HepG2 (cell line): Measurements from ENCODE around the gene SLC19A1. TPM values are rescaled to one million over a fixed set of nuclear protein-coding genes. Genes with fewer than 3 reads are reported as not detected.

Experiments used
- AGO2 ChIP-seq: fragments of 200-400 bp; formaldehyde crosslinking; optimal IDR thresholded peaks from 2 replicates; pipeline ENCODE3; 2017; ENCODE audit warnings: mild to moderate bottlenecking, low read depth, low read length, moderate library complexity
- E2F5 ChIP-seq: sonication (generic); formaldehyde crosslinking; conservative IDR thresholded peaks from 2 replicates; pipeline ENCODE4 v1.4.0; 2020; ENCODE audit warnings: missing genetic modification reagents
- HNF4G ChIP-seq, 2 experiments: sonication (generic) in 1 of 2; formaldehyde crosslinking in 1 of 2; IDR thresholded peaks; 2 replicates each; pipeline versions ENCODE4 v1.4.0 to v1.6.1; 2011 to 2020; ENCODE audit warnings: borderline replicate concordance in 2 of 2, low read depth in 2 of 2, mild to moderate bottlenecking in 2 of 2, low read length in 1 of 2, missing genetic modification reagents in 1 of 2, moderate library complexity in 1 of 2
- HOXA9 ChIP-seq: sonication (generic); formaldehyde crosslinking; IDR thresholded peaks from 2 replicates; pipeline ENCODE4 v1.8.1; 2022; ENCODE audit warnings: missing genetic modification reagents, mild to moderate bottlenecking, moderate library complexity, borderline replicate concordance
- KAT7 ChIP-seq: IDR thresholded peaks from 2 replicates; pipeline ENCODE4 v1.6.1; 2018; ENCODE audit warnings: borderline replicate concordance, missing compliant biosample characterization
- NCOA1 ChIP-seq: sonication (generic); formaldehyde crosslinking; IDR thresholded peaks from 2 replicates; pipeline ENCODE4 v1.9.0; 2021; ENCODE audit warnings: missing genetic modification reagents
- NFE2L1 ChIP-seq: sonication (generic); formaldehyde crosslinking; IDR thresholded peaks from 2 replicates; pipeline ENCODE4 v1.4.0; 2020; ENCODE audit warnings: missing genetic modification reagents, mild to moderate bottlenecking, borderline replicate concordance
- NR0B2 ChIP-seq: sonication (generic); formaldehyde crosslinking; IDR thresholded peaks from 2 replicates; pipeline ENCODE4 v1.4.0; 2020; ENCODE audit warnings: mild to moderate bottlenecking, missing genetic modification reagents
- RFX3 ChIP-seq: IDR thresholded peaks from 2 replicates; pipeline ENCODE4 v1.6.1; 2016; ENCODE audit warnings: missing biosample characterization, missing genetic modification reagents
- ZNF33A ChIP-seq: sonication (generic); formaldehyde crosslinking; IDR thresholded peaks from 2 replicates; pipeline ENCODE4 v1.5.1; 2020; ENCODE audit warnings: missing genetic modification reagents, mild to moderate bottlenecking, moderate library complexity, borderline replicate concordance
- ZNF432 ChIP-seq: sonication (generic); formaldehyde crosslinking; IDR thresholded peaks from 2 replicates; pipeline ENCODE4 v1.5.0; 2020; ENCODE audit warnings: missing genetic modification reagents, mild to moderate bottlenecking, borderline replicate concordance
- ZNF460 ChIP-seq: sonication (generic); formaldehyde crosslinking; IDR thresholded peaks from 2 replicates; pipeline ENCODE4 v1.5.1; 2020; ENCODE audit warnings: missing genetic modification reagents, mild to moderate bottlenecking, borderline replicate concordance
- ZNF558 ChIP-seq: sonication (generic); formaldehyde crosslinking; IDR thresholded peaks from 2 replicates; pipeline ENCODE4 v1.9.0; 2022; ENCODE audit warnings: mild to moderate bottlenecking, missing genetic modification reagents, borderline replicate concordance
- ZNF570 ChIP-seq: sonication (generic); formaldehyde crosslinking; IDR thresholded peaks from 2 replicates; pipeline ENCODE4 v1.4.0; 2020; ENCODE audit warnings: mild to moderate bottlenecking, missing genetic modification reagents, borderline replicate concordance
- ZNF574 ChIP-seq: sonication (generic); formaldehyde crosslinking; IDR thresholded peaks from 2 replicates; pipeline ENCODE4 v1.4.0; 2020; ENCODE audit warnings: missing genetic modification reagents
- ZNF607 ChIP-seq: sonication (generic); formaldehyde crosslinking; IDR thresholded peaks from 2 replicates; pipeline ENCODE4 v1.5.1; 2020; ENCODE audit warnings: missing genetic modification reagents, mild to moderate bottlenecking, borderline replicate concordance
- ZNF672 ChIP-seq: sonication (generic); formaldehyde crosslinking; IDR thresholded peaks from 2 replicates; pipeline ENCODE4 v1.8.1; 2022; ENCODE audit warnings: missing genetic modification reagents
- polyA plus RNA-seq, 8 experiments: library from polyadenylated mRNA; depleted of rRNA in 3 of 8; stranded (reverse) in 7 of 8; unstranded in 1 of 8; fragments of >200 nt; fragmentation: Illumina TruSeq in 4 of 8; extraction: Trizol in 4 of 8; gene quantifications; 2 replicates each; pipeline versions ENCODE4 v1.2.1 to v1.2.3, GENCODE V29; 2011 to 2016; ENCODE audit warnings: low read depth in 4 of 8, missing spikeins in 1 of 8, mixed read lengths in 1 of 8; ENCODE audit not compliant: insufficient read depth in 1 of 8
- total RNA-seq, 5 experiments: library from RNA; depleted of rRNA; stranded (reverse); fragments of >200 nt; fragmentation: Illumina TruSeq; extraction: Trizol; gene quantifications; 2 replicates each; pipeline ENCODE4 v1.2.3, GENCODE V29; 2016; ENCODE audit warnings: low read depth in 1 of 5
- TF ChIP-seq, protein P1 (sequence below): sonication (generic); formaldehyde crosslinking; conservative IDR thresholded peaks from 2 replicates; pipeline ENCODE4 v1.4.0; 2020; ENCODE audit warnings: missing genetic modification reagents
- TF ChIP-seq, protein P2 (sequence below): sonication (generic); formaldehyde crosslinking; IDR thresholded peaks from 2 replicates; pipeline ENCODE4 v1.9.0; 2021; ENCODE audit warnings: missing genetic modification reagents, borderline replicate concordance

The SLC19A1 gene
- total and polyA plus RNA-seq, 2 of the 13 experiments (the other 11 are each of a cell fraction or from before 2014, with no cell fraction given) = 21.8 to 23.0 TPM

DNA sequence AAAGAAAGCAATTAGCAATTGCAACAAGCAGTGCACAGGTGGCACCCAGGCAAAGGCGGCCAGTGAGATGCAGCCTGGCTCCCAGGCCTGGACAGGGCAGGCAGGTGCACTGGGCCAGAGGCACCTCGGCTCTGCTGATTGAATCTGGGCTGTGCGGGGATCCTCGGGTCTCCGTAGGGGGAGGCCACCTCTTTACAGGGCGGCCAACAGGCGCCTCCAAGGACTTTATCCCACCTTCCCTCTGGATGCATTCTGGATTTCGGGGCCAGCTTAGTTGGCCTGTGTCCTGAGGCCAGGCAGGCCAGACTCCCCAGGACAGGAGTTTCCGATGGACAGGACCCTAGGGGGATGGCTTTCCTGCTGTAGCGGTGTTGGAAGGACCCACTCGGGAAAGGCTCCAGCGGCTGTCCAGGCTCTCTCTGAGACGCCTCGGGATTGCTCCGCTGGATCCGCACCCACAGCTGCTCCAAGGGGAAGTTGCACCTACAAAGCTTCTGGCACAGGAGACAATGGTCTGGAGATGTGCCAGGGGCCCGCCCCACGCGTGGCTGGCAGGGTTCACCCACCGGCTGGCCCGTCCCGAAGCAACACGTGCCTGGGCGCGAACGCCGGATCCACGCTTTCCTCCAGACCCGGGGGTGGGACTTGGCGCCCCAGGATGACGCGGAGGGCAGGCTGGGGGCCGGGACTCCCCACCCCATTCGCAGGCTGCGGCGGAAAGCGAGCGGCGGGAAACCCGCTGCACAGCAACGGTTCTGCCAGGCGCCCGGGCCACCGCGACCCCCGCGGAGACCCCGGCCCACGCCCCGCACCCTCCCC lies 810 bp downstream of the SLC19A1 start (continued):
- TF ChIP-seq, protein P1, sequence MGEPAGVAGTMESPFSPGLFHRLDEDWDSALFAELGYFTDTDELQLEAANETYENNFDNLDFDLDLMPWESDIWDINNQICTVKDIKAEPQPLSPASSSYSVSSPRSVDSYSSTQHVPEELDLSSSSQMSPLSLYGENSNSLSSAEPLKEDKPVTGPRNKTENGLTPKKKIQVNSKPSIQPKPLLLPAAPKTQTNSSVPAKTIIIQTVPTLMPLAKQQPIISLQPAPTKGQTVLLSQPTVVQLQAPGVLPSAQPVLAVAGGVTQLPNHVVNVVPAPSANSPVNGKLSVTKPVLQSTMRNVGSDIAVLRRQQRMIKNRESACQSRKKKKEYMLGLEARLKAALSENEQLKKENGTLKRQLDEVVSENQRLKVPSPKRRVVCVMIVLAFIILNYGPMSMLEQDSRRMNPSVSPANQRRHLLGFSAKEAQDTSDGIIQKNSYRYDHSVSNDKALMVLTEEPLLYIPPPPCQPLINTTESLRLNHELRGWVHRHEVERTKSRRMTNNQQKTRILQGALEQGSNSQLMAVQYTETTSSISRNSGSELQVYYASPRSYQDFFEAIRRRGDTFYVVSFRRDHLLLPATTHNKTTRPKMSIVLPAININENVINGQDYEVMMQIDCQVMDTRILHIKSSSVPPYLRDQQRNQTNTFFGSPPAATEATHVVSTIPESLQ (CRISPR knock-in tag) = no peak
- TF ChIP-seq KAT7 (CRISPR knock-in tag) = 0 out of 2 replicates have a peak, but pooled peaks have one; percentile 55
- TF ChIP-seq AGO2 = peak; percentile 25
- no peak for TF ChIP-seq NCOA1 (CRISPR knock-in tag)
- TF ChIP-seq ZNF672 (CRISPR knock-in tag) = no peak
- peak; percentile 27 for TF ChIP-seq ZNF574 (CRISPR knock-in tag)
- no peak for TF ChIP-seq ZNF33A (CRISPR knock-in tag)
- no peak for TF ChIP-seq NFE2L1 (CRISPR knock-in tag)
- peak; percentile 85; the same call in 1 of the 2 replicates for TF ChIP-seq NR0B2 (CRISPR knock-in tag)
- no peak for TF ChIP-seq ZNF570
- TF ChIP-seq HOXA9 (CRISPR knock-in tag) = no peak
- TF ChIP-seq ZNF607 (CRISPR knock-in tag) = no peak
- no peak for TF ChIP-seq ZNF432 (CRISPR knock-in tag)
- TF ChIP-seq RFX3 (CRISPR knock-in tag) = no peak
- no peak for TF ChIP-seq ZNF460
- TF ChIP-seq HNF4G (IDR thresholded peaks at IDR 0.05; ENCODE audit: borderline replicate concordance, low read depth, low read length) = no peak
- TF ChIP-seq HNF4G (CRISPR knock-in tag; IDR thresholded peaks at IDR 0.05; ENCODE audit: borderline replicate concordance, low read depth) = no peak
- 0 out of 2 replicates have a peak, but pooled peaks have one; percentile 51 for TF ChIP-seq E2F5 (CRISPR knock-in tag)
- no peak for TF ChIP-seq ZNF558 (CRISPR knock-in tag)
- TF ChIP-seq, protein P2, sequence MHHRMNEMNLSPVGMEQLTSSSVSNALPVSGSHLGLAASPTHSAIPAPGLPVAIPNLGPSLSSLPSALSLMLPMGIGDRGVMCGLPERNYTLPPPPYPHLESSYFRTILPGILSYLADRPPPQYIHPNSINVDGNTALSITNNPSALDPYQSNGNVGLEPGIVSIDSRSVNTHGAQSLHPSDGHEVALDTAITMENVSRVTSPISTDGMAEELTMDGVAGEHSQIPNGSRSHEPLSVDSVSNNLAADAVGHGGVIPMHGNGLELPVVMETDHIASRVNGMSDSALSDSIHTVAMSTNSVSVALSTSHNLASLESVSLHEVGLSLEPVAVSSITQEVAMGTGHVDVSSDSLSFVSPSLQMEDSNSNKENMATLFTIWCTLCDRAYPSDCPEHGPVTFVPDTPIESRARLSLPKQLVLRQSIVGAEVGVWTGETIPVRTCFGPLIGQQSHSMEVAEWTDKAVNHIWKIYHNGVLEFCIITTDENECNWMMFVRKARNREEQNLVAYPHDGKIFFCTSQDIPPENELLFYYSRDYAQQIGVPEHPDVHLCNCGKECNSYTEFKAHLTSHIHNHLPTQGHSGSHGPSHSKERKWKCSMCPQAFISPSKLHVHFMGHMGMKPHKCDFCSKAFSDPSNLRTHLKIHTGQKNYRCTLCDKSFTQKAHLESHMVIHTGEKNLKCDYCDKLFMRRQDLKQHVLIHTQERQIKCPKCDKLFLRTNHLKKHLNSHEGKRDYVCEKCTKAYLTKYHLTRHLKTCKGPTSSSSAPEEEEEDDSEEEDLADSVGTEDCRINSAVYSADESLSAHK (CRISPR knock-in tag) = no peak
